ENCODE results near the gene LSR. TPM values are rescaled to one million over a fixed set of nuclear protein-coding genes. Genes with fewer than 3 reads are reported as not detected.

Gene LSR
- total RNA-seq, 1 experiment from 2014 or later = 64.7 TPM

DNA sequence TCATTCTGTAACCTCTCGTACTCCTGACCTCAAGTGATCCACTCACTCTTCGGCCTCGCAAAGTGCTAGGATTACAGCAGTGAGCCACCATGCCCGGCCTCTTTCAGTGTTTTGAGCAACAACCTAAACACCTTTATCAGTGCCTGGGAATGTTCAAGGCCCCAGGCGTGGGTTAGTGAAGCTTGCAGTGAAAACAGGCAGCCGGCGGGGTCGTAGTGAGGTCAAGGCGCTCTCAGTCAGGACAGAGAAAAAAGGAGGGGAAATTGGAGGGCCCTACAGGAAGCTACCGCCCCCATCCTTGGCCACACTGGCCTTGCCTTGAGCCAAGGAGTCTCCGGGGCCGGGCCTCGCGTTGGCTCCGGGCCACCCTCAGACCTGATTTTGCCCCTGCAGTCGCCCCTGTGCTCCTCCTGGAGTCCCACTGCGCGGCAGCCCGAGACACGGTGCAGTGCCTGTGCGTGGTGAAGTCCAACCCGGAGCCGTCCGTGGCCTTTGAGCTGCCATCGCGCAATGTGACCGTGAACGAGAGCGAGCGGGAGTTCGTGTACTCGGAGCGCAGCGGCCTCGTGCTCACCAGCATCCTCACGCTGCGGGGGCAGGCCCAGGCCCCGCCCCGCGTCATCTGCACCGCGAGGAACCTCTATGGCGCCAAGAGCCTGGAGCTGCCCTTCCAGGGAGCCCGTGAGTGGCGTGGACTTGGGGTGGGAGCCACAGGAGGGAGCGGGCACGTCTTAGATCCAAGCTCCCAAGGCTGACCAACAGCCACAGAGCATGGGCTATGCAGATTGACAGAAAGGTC is 60.9 kb downstream of the LSR start:
- in situ Hi-C loops (cut with HindIII; ENCODE audit: low pct_unique_long_range_greater_than_20kb, low sequenced_read_pairs) = no loop called here
- ChIA-PET CTCF (interaction anchor here (0.7 kb wide), 1 partner anchor 34 kb away, joined by 3 read pairs; no protein-coding TSS in a partner anchor), POLR2A (no interaction called here)
- ATAC-seq (no peak), DNase-seq (ENCODE audit: low read depth, low spot score) (no peak)
- BruUV-seq (replicated peaks) = no TSS peak
- H3K27ac ChIP-seq (ENCODE audit: low read length) = no peak overlapping the region
- H3K9me3 ChIP-seq (ENCODE audit: control insufficient read depth, insufficient read depth, low read depth, low read length) = no peaks in the 10 kb centered on the region
- intact Hi-C loops (cut with micrococcal nuclease; ENCODE audit: unreplicated experiment) = no loop called here
- no peak overlapping the region for H3K4me3 ChIP-seq (ENCODE audit: low read depth in 2 of 2, low read length in 2 of 2)
- H3K36me3 ChIP-seq (ENCODE audit: control insufficient read depth, insufficient read depth, low read length) = no peaks in the 10 kb centered on the region
- 0 out of 2 replicates have a peak, but pooled peaks cover 5% of the 10 kb centered on the region for H3K4me1 ChIP-seq (ENCODE audit: control insufficient read depth, insufficient read depth, low read length)
- TF ChIP-seq POLR2AphosphoS5 (IDR thresholded peaks at IDR 0.05; ENCODE audit: low read depth, low read length) = no peak
- TF ChIP-seq, protein P1, sequence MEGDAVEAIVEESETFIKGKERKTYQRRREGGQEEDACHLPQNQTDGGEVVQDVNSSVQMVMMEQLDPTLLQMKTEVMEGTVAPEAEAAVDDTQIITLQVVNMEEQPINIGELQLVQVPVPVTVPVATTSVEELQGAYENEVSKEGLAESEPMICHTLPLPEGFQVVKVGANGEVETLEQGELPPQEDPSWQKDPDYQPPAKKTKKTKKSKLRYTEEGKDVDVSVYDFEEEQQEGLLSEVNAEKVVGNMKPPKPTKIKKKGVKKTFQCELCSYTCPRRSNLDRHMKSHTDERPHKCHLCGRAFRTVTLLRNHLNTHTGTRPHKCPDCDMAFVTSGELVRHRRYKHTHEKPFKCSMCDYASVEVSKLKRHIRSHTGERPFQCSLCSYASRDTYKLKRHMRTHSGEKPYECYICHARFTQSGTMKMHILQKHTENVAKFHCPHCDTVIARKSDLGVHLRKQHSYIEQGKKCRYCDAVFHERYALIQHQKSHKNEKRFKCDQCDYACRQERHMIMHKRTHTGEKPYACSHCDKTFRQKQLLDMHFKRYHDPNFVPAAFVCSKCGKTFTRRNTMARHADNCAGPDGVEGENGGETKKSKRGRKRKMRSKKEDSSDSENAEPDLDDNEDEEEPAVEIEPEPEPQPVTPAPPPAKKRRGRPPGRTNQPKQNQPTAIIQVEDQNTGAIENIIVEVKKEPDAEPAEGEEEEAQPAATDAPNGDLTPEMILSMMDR (IDR thresholded peaks at IDR 0.05) = no peak
- TF ChIP-seq, protein P2, sequence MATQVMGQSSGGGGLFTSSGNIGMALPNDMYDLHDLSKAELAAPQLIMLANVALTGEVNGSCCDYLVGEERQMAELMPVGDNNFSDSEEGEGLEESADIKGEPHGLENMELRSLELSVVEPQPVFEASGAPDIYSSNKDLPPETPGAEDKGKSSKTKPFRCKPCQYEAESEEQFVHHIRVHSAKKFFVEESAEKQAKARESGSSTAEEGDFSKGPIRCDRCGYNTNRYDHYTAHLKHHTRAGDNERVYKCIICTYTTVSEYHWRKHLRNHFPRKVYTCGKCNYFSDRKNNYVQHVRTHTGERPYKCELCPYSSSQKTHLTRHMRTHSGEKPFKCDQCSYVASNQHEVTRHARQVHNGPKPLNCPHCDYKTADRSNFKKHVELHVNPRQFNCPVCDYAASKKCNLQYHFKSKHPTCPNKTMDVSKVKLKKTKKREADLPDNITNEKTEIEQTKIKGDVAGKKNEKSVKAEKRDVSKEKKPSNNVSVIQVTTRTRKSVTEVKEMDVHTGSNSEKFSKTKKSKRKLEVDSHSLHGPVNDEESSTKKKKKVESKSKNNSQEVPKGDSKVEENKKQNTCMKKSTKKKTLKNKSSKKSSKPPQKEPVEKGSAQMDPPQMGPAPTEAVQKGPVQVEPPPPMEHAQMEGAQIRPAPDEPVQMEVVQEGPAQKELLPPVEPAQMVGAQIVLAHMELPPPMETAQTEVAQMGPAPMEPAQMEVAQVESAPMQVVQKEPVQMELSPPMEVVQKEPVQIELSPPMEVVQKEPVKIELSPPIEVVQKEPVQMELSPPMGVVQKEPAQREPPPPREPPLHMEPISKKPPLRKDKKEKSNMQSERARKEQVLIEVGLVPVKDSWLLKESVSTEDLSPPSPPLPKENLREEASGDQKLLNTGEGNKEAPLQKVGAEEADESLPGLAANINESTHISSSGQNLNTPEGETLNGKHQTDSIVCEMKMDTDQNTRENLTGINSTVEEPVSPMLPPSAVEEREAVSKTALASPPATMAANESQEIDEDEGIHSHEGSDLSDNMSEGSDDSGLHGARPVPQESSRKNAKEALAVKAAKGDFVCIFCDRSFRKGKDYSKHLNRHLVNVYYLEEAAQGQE (IDR thresholded peaks at IDR 0.05; ENCODE audit: insufficient read depth in 1 of 2, low read depth in 2 of 2, low read length in 1 of 2) = no peak
- TF ChIP-seq SIN3A (IDR thresholded peaks at IDR 0.05; ENCODE audit: borderline replicate concordance, insufficient read depth, low read depth, low read length) = no peak
- TF ChIP-seq TCF7L2 (IDR thresholded peaks at IDR 0.05; ENCODE audit: low read depth, low read length) = no peak
- H3K27me3 ChIP-seq (ENCODE audit: control insufficient read depth, insufficient read depth, low read length) = no peaks in the 10 kb centered on the region

GRCh38 chr19:35310331-35310730 is 61.5 kb downstream of the LSR start:
- no peaks in the 10 kb centered on the region for H3K9me3 ChIP-seq (ENCODE audit: control insufficient read depth, insufficient read depth, low read depth, low read length)
- H3K4me3 ChIP-seq (ENCODE audit: low read depth in 2 of 2, low read length in 2 of 2) = no peak overlapping the region
- no peaks in the 10 kb centered on the region for H3K27me3 ChIP-seq (ENCODE audit: control insufficient read depth, insufficient read depth, low read length)
- ChIA-PET CTCF (interaction anchor here (0.7 kb wide), 1 partner anchor 35 kb away, joined by 3 read pairs; no protein-coding TSS in a partner anchor), POLR2A (no interaction called here)
- H3K27ac ChIP-seq (ENCODE audit: low read length) = no peak overlapping the region
- intact Hi-C loops (cut with micrococcal nuclease; ENCODE audit: unreplicated experiment) = no loop called here
- 0 out of 2 replicates have a peak, but pooled peaks cover 5% of the 10 kb centered on the region for H3K4me1 ChIP-seq (ENCODE audit: control insufficient read depth, insufficient read depth, low read length)
- no peaks in the 10 kb centered on the region for H3K36me3 ChIP-seq (ENCODE audit: control insufficient read depth, insufficient read depth, low read length)
- DNase-seq (ENCODE audit: low read depth, low spot score) = no peak
- in situ Hi-C loops (cut with HindIII; ENCODE audit: low pct_unique_long_range_greater_than_20kb, low sequenced_read_pairs) = no loop called here
- no TSS peak for BruUV-seq (replicated peaks)
- no peak for ATAC-seq
- TF ChIP-seq TCF7L2 (IDR thresholded peaks at IDR 0.05; ENCODE audit: low read depth, low read length) = no peak
- no peak for TF ChIP-seq SIN3A (IDR thresholded peaks at IDR 0.05; ENCODE audit: borderline replicate concordance, insufficient read depth, low read depth, low read length)
- TF ChIP-seq POLR2AphosphoS5 (IDR thresholded peaks at IDR 0.05; ENCODE audit: low read depth, low read length) = no peak
- TF ChIP-seq, protein P1 (IDR thresholded peaks at IDR 0.05) = no peak
- TF ChIP-seq, protein P2 (IDR thresholded peaks at IDR 0.05; ENCODE audit: insufficient read depth in 1 of 2, low read depth in 2 of 2, low read length in 1 of 2) = no peak

Data from Panc1 (cell line).